Trophoblast cell (in vitro differentiated cells and primary cell): ENCODE data around the gene UACA.
A peak's percentile ranks its signal among the peaks of the same experiment; 100 is the strongest.

ENCODE experiments used
- DNase-seq, 2 donors: peaks; one replicate each; pipeline ENCODE4 v3.0.0-alpha.2; 2016
- H2AFZ ChIP-seq: 2 replicates; pipeline ENCODE4 v1.6.1; 2013; ENCODE audit warnings: low read length, moderate library complexity, mild to moderate bottlenecking; ENCODE audit not compliant: insufficient read depth, poor library complexity
- H2AK5ac ChIP-seq: 2 replicates; pipeline ENCODE4 v1.6.1; 2013; ENCODE audit warnings: mild to moderate bottlenecking, low read length
- H2BK120ac ChIP-seq: 2 replicates; pipeline ENCODE4 v1.6.1; 2013; ENCODE audit warnings: low read length, mild to moderate bottlenecking, moderate library complexity; ENCODE audit not compliant: insufficient read depth, poor library complexity
- H2BK12ac ChIP-seq: 2 replicates; pipeline ENCODE4 v1.6.1; 2013; ENCODE audit warnings: mild to moderate bottlenecking, low read length, moderate library complexity
- H2BK5ac ChIP-seq: 2 replicates; pipeline ENCODE4 v1.6.1; 2013; ENCODE audit warnings: low read length, low read depth, moderate library complexity, mild to moderate bottlenecking; ENCODE audit not compliant: poor library complexity
- H3K14ac ChIP-seq: 2 replicates; pipeline ENCODE4 v1.6.1; 2013; ENCODE audit warnings: mild to moderate bottlenecking, low read length
- H3K18ac ChIP-seq: 2 replicates; pipeline ENCODE4 v1.6.1; 2013; ENCODE audit warnings: mild to moderate bottlenecking, low read length
- H3K23ac ChIP-seq: 2 replicates; pipeline ENCODE4 v1.6.1; 2013; ENCODE audit warnings: low read length
- H3K27ac ChIP-seq: 2 replicates; pipeline ENCODE4 v1.5.1; 2013; ENCODE audit warnings: low read depth, mild to moderate bottlenecking, inconsistent platforms, low read length, moderate library complexity
- H3K27me3 ChIP-seq: 2 replicates; pipeline ENCODE4 v1.6.1; 2013; ENCODE audit warnings: inconsistent platforms, mild to moderate bottlenecking, low read length, moderate library complexity; ENCODE audit not compliant: insufficient read depth
- H3K36me3 ChIP-seq, 2 experiments: 1 replicate in 1 of 2; 2 replicates in 1 of 2; pipeline ENCODE4 v1.6.1; 2013; ENCODE audit warnings: low read length in 2 of 2, mild to moderate bottlenecking in 2 of 2, moderate library complexity in 1 of 2; ENCODE audit not compliant: insufficient read depth in 2 of 2, control insufficient read depth in 1 of 2
- H3K4ac ChIP-seq: 2 replicates; pipeline ENCODE4 v1.6.1; 2013; ENCODE audit warnings: low read depth, mild to moderate bottlenecking, low read length, moderate library complexity
- H3K4me1 ChIP-seq, 2 experiments: 1 replicate in 1 of 2; 2 replicates in 1 of 2; pipeline ENCODE4 v1.6.1; 2013; ENCODE audit warnings: low read length in 2 of 2, mild to moderate bottlenecking in 2 of 2, moderate library complexity in 1 of 2; ENCODE audit not compliant: insufficient read depth in 2 of 2, control insufficient read depth in 1 of 2
- H3K4me2 ChIP-seq: 2 replicates; pipeline ENCODE4 v1.6.1; 2013; ENCODE audit warnings: inconsistent platforms, mild to moderate bottlenecking, low read length, moderate library complexity
- H3K4me3 ChIP-seq: 2 replicates; pipeline ENCODE4 v1.5.1; 2013; ENCODE audit warnings: mild to moderate bottlenecking, low read depth, low read length, inconsistent platforms
- H3K79me1 ChIP-seq: one replicate; pipeline ENCODE4 v1.6.1; 2013; ENCODE audit warnings: low read length
- H3K79me2 ChIP-seq: 2 replicates; pipeline ENCODE4 v1.6.1; 2013; ENCODE audit warnings: low read length, mild to moderate bottlenecking; ENCODE audit not compliant: control insufficient read depth, insufficient read depth, poor library complexity
- H3K9ac ChIP-seq: 2 replicates; pipeline ENCODE4 v1.6.1; 2013; ENCODE audit warnings: mild to moderate bottlenecking, low read length
- H3K9me3 ChIP-seq: 2 replicates; pipeline ENCODE4 v1.6.1; 2013; ENCODE audit warnings: low read depth, mild to moderate bottlenecking, control low read depth, inconsistent platforms, low read length; ENCODE audit not compliant: insufficient read depth
- H4K12ac ChIP-seq: 2 replicates; pipeline ENCODE4 v1.6.1; 2013; ENCODE audit warnings: low read depth, mild to moderate bottlenecking, low read length, moderate library complexity
- H4K8ac ChIP-seq: 2 replicates; pipeline ENCODE4 v1.6.1; 2013; ENCODE audit warnings: low read depth, mild to moderate bottlenecking, low read length, moderate library complexity
- H4K91ac ChIP-seq: one replicate; pipeline ENCODE4 v1.6.1; 2013; ENCODE audit warnings: low read depth, mild to moderate bottlenecking, low read length, moderate library complexity
- WGBS: extraction: QIAGEN DNeasy Blood & Tissue Kit; methylation state at CpG from one replicate; pipeline ENCODE4 v1.1.7; 2013; ENCODE audit warnings: missing lambda C conversion rate; ENCODE audit not compliant: insufficient read length, insufficient coverage; ENCODE audit errors: extremely low coverage; 5-methylcytosine and 5-hydroxymethylcytosine counted together

The UACA gene

DNA sequence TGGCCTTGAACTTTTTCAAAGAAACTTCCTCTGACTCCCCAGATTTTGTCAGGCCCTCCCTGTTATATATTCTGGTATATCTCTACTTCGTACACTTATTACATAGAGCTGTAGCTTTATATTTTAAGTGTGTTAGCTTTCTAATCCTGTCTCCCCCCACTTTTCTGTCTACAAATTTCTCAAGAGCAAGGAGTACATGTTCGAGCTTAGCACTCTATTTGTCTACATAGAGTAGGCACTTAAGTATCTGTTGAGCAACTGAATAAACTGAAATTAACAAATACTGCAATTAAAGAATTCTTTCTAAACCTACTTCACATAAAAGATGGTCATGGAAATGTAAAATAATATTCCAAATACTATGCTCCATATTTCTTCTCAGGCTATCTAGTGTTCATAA, 39.4 kb downstream of the UACA start:
- no peaks in the 10 kb centered on the region for H3K36me3 ChIP-seq
- no peak overlapping the region for H4K12ac ChIP-seq
- no peak overlapping the region for H3K27ac ChIP-seq
- no peaks in the 10 kb centered on the region for H3K79me1 ChIP-seq
- no peak overlapping the region for H2BK120ac ChIP-seq
- H3K4me3 ChIP-seq: no peak overlapping the region
- DNase-seq: no peak
- H3K23ac ChIP-seq: no peak overlapping the region
- no CpG with 5 or more reads among the region's 2 CpGs for WGBS
- H3K27me3 ChIP-seq: no peaks in the 10 kb centered on the region
- no peak overlapping the region for H2AFZ ChIP-seq
- no peak overlapping the region for H2BK12ac ChIP-seq
- H2AK5ac ChIP-seq: no peak overlapping the region
- H4K8ac ChIP-seq: no peak overlapping the region
- H3K79me2 ChIP-seq: no peaks in the 10 kb centered on the region
- H2BK5ac ChIP-seq: no peak overlapping the region
- H3K14ac ChIP-seq: no peak overlapping the region
- no peaks in the 10 kb centered on the region for H3K9me3 ChIP-seq
- no peak overlapping the region for H3K9ac ChIP-seq
- H3K4me1 ChIP-seq: peaks cover 0 to 2% of the 10 kb centered on the region in 2 experiments
- no peak overlapping the region for H3K18ac ChIP-seq
- no peak overlapping the region for H4K91ac ChIP-seq
- no peak overlapping the region for H3K4me2 ChIP-seq
- H3K4ac ChIP-seq: no peak overlapping the region

- Histone ChIP-seq H2AK5ac (no peak overlapping the region), H3K14ac (no peak overlapping the region), H3K9ac (no peak overlapping the region), H2BK12ac (no peak overlapping the region), H4K12ac (no peak overlapping the region), H3K4me1 (peaks cover 0 to 2% of the 10 kb centered on the region in 2 experiments), H3K9me3 (no peaks in the 10 kb centered on the region), H4K8ac (no peak overlapping the region), H3K18ac (no peak overlapping the region), H3K79me2 (no peaks in the 10 kb centered on the region), H2BK5ac (no peak overlapping the region), H3K23ac (no peak overlapping the region), H3K27me3 (no peaks in the 10 kb centered on the region), H3K4ac (no peak overlapping the region), H3K4me3 (no peak overlapping the region), H4K91ac (no peak overlapping the region), H2AFZ (no peak overlapping the region), H3K4me2 (no peak overlapping the region), H2BK120ac (no peak overlapping the region), H3K27ac (no peak overlapping the region), H3K36me3 (no peaks in the 10 kb centered on the region), H3K79me1 (no peaks in the 10 kb centered on the region)
- DNase-seq: no peak
- WGBS: no CpG with 5 or more reads among the region's 5 CpGs
Measured at GRCh38 chr15:70723122-70723422, 40.3 kb downstream of the UACA start.

DNA sequence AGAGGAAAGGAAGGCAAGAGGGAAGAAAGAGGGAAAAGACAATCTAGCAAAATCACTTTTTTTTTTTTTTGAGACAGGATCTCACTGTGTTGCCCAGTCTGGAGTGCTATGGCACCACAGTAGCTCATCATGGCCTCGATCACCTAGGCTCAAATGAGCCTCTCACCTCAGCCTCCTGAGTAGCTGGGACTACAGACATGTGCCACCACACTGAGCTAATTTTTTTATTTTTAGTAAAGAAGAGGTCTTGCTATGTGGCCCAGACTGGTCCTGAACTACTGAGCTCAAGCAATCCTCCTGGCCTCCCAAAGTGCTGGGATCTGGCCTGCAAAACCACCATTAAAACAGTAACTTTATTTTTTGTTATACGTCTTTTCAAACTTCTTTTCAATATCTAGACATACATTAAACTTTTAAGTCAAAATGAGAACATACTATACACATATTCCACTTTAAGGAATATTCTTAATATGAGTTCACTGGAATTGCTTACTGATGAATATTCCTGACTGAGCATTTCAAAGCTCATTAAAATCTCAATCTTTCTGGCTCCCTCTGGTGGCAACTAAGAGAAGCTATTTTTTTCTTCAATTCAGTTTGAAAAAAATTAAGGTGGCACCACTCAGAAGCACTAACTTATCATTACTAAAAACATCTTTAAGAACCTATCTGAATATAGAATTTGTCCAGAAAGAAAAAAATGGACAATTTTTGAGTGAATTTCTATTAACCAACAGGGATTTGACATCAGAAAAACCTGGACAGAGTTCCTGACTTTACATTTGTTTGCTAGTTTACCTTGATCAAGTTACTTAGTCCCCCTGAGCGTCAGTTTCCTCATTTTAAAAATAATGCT, 40.9 kb downstream of the UACA start:
- H2BK120ac ChIP-seq: no peak overlapping the region
- DNase-seq: peak in 1 of 2 donors; percentile 78
- no peaks in the 10 kb centered on the region for H3K79me2 ChIP-seq
- no peak overlapping the region for H4K12ac ChIP-seq
- H3K4me1 ChIP-seq: peaks cover 0 to 2% of the 10 kb centered on the region in 2 experiments
- no peak overlapping the region for H3K23ac ChIP-seq
- no peak overlapping the region for H3K4me2 ChIP-seq
- no peak overlapping the region for H3K14ac ChIP-seq
- H3K18ac ChIP-seq: no peak overlapping the region
- no peak overlapping the region for H4K91ac ChIP-seq
- no peak overlapping the region for H4K8ac ChIP-seq
- no peak overlapping the region for H3K9ac ChIP-seq
- peak overlapping the region; percentile 31 for H2BK12ac ChIP-seq
- no peaks in the 10 kb centered on the region for H3K9me3 ChIP-seq
- no peak overlapping the region for H2AFZ ChIP-seq
- no peaks in the 10 kb centered on the region for H3K36me3 ChIP-seq
- no peaks in the 10 kb centered on the region for H3K79me1 ChIP-seq
- whole genome bisulfite sequencing: no CpG with 5 or more reads among the region's 3 CpGs
- no peak overlapping the region for H3K27ac ChIP-seq
- no peak overlapping the region for H2AK5ac ChIP-seq
- no peaks in the 10 kb centered on the region for H3K27me3 ChIP-seq
- no peak overlapping the region for H3K4me3 ChIP-seq
- no peak overlapping the region for H3K4ac ChIP-seq
- H2BK5ac ChIP-seq: no peak overlapping the region

DNA sequence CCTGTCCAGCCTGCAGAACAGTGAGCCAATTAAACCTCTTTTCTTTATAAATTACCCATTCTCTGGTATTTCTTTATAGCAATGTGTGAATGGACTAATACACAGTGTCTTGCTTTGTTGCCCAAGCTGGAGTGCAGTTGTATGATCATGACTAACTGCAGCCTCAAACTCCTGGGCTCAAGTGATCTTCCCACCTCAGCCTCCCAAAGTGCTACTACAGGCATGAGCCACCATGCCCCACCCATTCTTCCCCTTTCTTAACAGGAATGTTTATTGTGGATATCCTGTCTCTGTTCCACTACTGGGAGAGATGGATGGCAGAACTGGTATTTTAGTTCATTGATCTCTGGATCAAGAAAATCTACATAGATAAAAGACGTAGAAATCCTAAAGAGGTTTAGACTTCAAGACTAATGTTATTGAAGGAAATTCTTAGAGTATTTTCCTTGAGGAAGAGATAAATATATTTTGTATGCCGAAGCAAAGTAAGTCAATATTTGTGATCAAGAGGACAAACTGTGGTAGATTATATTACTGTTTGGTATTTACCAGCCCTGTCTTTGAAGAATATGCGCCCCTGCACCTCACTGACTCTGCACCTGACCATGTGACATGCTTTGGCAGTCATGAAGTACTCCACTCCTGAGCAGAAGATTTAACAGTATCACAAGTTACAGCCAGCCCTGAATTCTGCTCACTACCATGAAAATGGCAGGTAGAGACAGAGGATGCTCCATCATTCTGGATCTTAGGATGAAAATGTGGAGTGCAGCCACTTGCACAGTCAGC, 42.9 kb downstream of the UACA start:
- Histone ChIP-seq H3K18ac (no peak overlapping the region), H3K27me3 (no peaks in the 10 kb centered on the region), H3K14ac (no peak overlapping the region), H3K79me2 (no peaks in the 10 kb centered on the region), H3K79me1 (peaks cover 5% of the 10 kb centered on the region), H3K4me1 (peaks cover 5 to 8% of the 10 kb centered on the region in 2 experiments), H3K9ac (no peak overlapping the region), H4K12ac (no peak overlapping the region), H2AK5ac (no peak overlapping the region), H2AFZ (no peak overlapping the region), H2BK120ac (no peak overlapping the region), H2BK5ac (no peak overlapping the region), H4K91ac (no peak overlapping the region), H3K36me3 (no peaks in the 10 kb centered on the region), H3K4ac (no peak overlapping the region), H3K27ac (no peak overlapping the region), H3K23ac (no peak overlapping the region), H3K4me2 (no peak overlapping the region), H2BK12ac (no peak overlapping the region), H3K4me3 (no peak overlapping the region), H4K8ac (no peak overlapping the region), H3K9me3 (no peaks in the 10 kb centered on the region)
- no CpG with 5 or more reads among the region's 3 CpGs for WGBS
- no peak for DNase-seq
